Caco-2 (cell line): ENCODE data around the gene HPS5. TPM values are rescaled to one million over a fixed set of nuclear protein-coding genes. Genes with fewer than 3 reads are reported as not detected.

Source experiments
- BruUV-seq: library from RNA; stranded (reverse); fragments of 400-500 nt; replicated peaks from 2 replicates; lab custom pipeline; 2021; lab: Mats Ljungman, UMichigan
- CTCF ChIA-PET: fragments of 300-600 bp; sonication (Branson Sonifier 250); formaldehyde crosslinking; loops from one replicate; lab custom pipeline; 2022; ENCODE audit warnings: antibody characterized with exemption; lab: Charles Lee
- POLR2A ChIA-PET: fragments of 300-600 bp; sonication (Branson Sonifier 250); formaldehyde crosslinking; loops from one replicate; lab custom pipeline; 2022; ENCODE audit warnings: antibody characterized with exemption; lab: Charles Lee
- DNase-seq, 2 experiments: peaks; one replicate each; pipeline versions ENCODE4 v3.0.0 to v3.0.0-alpha.2; 2020 to 2022
- H3K27me3 ChIP-seq: replicated peaks from 2 replicates; pipeline ENCODE4 v1.6.0; 2011; ENCODE audit warnings: low read length; ENCODE audit not compliant: control insufficient read depth, insufficient read depth
- H3K36me3 ChIP-seq: 2 replicates; pipeline ENCODE4 v1.5.1; 2011; ENCODE audit warnings: low read length; ENCODE audit not compliant: control insufficient read depth, insufficient read depth
- H3K4me1 ChIP-seq: fragments of 250-450 bp; sonication (Bioruptor Pico); 2 replicates; pipeline ENCODE4 v1.5.1; 2020; ENCODE audit warnings: mild to moderate bottlenecking
- H3K4me3 ChIP-seq: 2 replicates; pipeline ENCODE4 v1.5.1; 2011; ENCODE audit warnings: low read depth, mild to moderate bottlenecking, control low read depth, low read length
- H3K9me3 ChIP-seq: fragments of 250-450 bp; sonication (Bioruptor Pico); 2 replicates; pipeline ENCODE4 v1.5.1; 2020; ENCODE audit warnings: mild to moderate bottlenecking, moderate library complexity
- H3K27ac Mint-ChIP-seq: one replicate; pipeline ENCODE4 v1.8.0; 2022; ENCODE audit warnings: mixed read lengths; ENCODE audit not compliant: unreplicated experiment
- H3K27me3 Mint-ChIP-seq: one replicate; pipeline ENCODE4 v1.8.0; 2022; ENCODE audit warnings: mixed read lengths; ENCODE audit not compliant: insufficient read depth, unreplicated experiment
- H3K36me3 Mint-ChIP-seq: one replicate; pipeline ENCODE4 v1.8.0; 2022; ENCODE audit warnings: mild to moderate bottlenecking, mixed read lengths; ENCODE audit not compliant: insufficient read depth, unreplicated experiment
- H3K4me1 Mint-ChIP-seq: one replicate; pipeline ENCODE4 v1.8.0; 2022; ENCODE audit warnings: low read depth, mixed read lengths; ENCODE audit not compliant: unreplicated experiment
- H3K4me3 Mint-ChIP-seq: one replicate; pipeline ENCODE4 v1.8.0; 2022; ENCODE audit warnings: mild to moderate bottlenecking, moderate library complexity, mixed read lengths; ENCODE audit not compliant: unreplicated experiment
- H3K9me3 Mint-ChIP-seq: one replicate; pipeline ENCODE4 v1.8.0; 2022; ENCODE audit warnings: mixed read lengths; ENCODE audit not compliant: unreplicated experiment
- CTCF ChIP-seq, 2 experiments: fragments of 200-600 bp in 1 of 2; IDR thresholded peaks; 1 replicate in 1 of 2; 2 replicates in 1 of 2; pipeline versions ENCODE4 v1.5.1 to v1.8.0; 2011 to 2022; ENCODE audit warnings: antibody characterized with exemption in 1 of 2, control low read depth in 1 of 2, inconsistent platforms in 1 of 2, low read depth in 1 of 2, low read length in 1 of 2, mild to moderate bottlenecking in 1 of 2, moderate library complexity in 1 of 2; ENCODE audit not compliant: insufficient read depth in 1 of 2, severe bottlenecking in 1 of 2, unreplicated experiment in 1 of 2
- intact Hi-C: fragments of 100-400 bp; cut with micrococcal nuclease; formaldehyde crosslinking; loops from one replicate; pipeline ENCODE4 v1.10.0; 2022; ENCODE audit not compliant: unreplicated experiment
- total RNA-seq: library from RNA; stranded (reverse); gene quantifications from 2 replicates; pipeline ENCODE4 v1.2.3, GENCODE V29; 2022

The HPS5 gene
- total RNA-seq, 1 experiment from 2014 or later, result 17.5 TPM

- no peak overlapping the region for H3K27ac Mint-ChIP-seq
Observed at GRCh38 chr11:18285841-18286240, 36.1 kb downstream of the HPS5 start.

GRCh38 chr11:18282626-18283025, 39.3 kb downstream of the HPS5 start:
- Mint-ChIP-seq H3K27ac (no peak overlapping the region), H3K36me3 (peaks cover 66% of the 10 kb centered on the region)
- no peak for TF ChIP-seq CTCF (IDR thresholded peaks at IDR 0.05; ENCODE audit: insufficient read depth in 1 of 2, low read depth in 1 of 2, low read length in 1 of 2, severe bottlenecking in 1 of 2, unreplicated experiment in 1 of 2)

More at GRCh38 chr11:18285841-18286240, 36.1 kb downstream of the HPS5 start:
- Mint-ChIP-seq H3K36me3 (peaks cover 57% of the 10 kb centered on the region), H3K27me3 (no peaks in the 10 kb centered on the region), H3K4me1 (no peaks in the 10 kb centered on the region), H3K4me3 (no peak overlapping the region), H3K9me3 (no peaks in the 10 kb centered on the region)
- ChIA-PET CTCF (no interaction called here), POLR2A (no interaction called here)
- no TSS peak for BruUV-seq
- Histone ChIP-seq H3K27me3 (no peaks in the 10 kb centered on the region), H3K4me1 (no peaks in the 10 kb centered on the region), H3K9me3 (no peaks in the 10 kb centered on the region), H3K4me3 (no peak overlapping the region), H3K36me3 (peaks cover 4% of the 10 kb centered on the region; the same call in 1 of the 2 replicates)
- DNase-seq, result no peak
- TF ChIP-seq CTCF (IDR thresholded peaks at IDR 0.05; ENCODE audit: insufficient read depth in 1 of 2, low read depth in 1 of 2, low read length in 1 of 2, severe bottlenecking in 1 of 2, unreplicated experiment in 1 of 2), result no peak
- intact Hi-C loops, result no loop called here

GRCh38 chr11:18280438-18281045, 41.4 kb downstream of the HPS5 start:
- peaks cover 3% of the 10 kb centered on the region; the same call in 1 of the 2 replicates for H3K36me3 ChIP-seq
- no peak overlapping the region for H3K27ac Mint-ChIP-seq
- H3K4me3 Mint-ChIP-seq, result no peak overlapping the region
- intact Hi-C loops, result no loop called here
- no peak for TF ChIP-seq CTCF (IDR thresholded peaks at IDR 0.05; ENCODE audit: insufficient read depth in 1 of 2, low read depth in 1 of 2, low read length in 1 of 2, severe bottlenecking in 1 of 2, unreplicated experiment in 1 of 2)
- H3K27me3 ChIP-seq, result no peaks in the 10 kb centered on the region
- ChIA-PET CTCF (no interaction called here), POLR2A (no interaction called here)
- BruUV-seq, result no TSS peak
- H3K9me3 Mint-ChIP-seq, result no peaks in the 10 kb centered on the region
- peaks cover 49% of the 10 kb centered on the region for H3K36me3 Mint-ChIP-seq
- H3K9me3 ChIP-seq, result no peaks in the 10 kb centered on the region
- no peak overlapping the region for H3K4me3 ChIP-seq
- no peaks in the 10 kb centered on the region for H3K4me1 ChIP-seq
- no peaks in the 10 kb centered on the region for H3K27me3 Mint-ChIP-seq
- no peaks in the 10 kb centered on the region for H3K4me1 Mint-ChIP-seq
- DNase-seq, result no peak

More at GRCh38 chr11:18282626-18283025, 39.3 kb downstream of the HPS5 start:
- peaks cover 3% of the 10 kb centered on the region; the same call in 1 of the 2 replicates for H3K36me3 ChIP-seq
- H3K4me3 Mint-ChIP-seq, result no peak overlapping the region
- ChIA-PET POLR2A (no interaction called here), CTCF (no interaction called here)
- no peaks in the 10 kb centered on the region for H3K4me1 ChIP-seq
- no peak overlapping the region for H3K4me3 ChIP-seq
- no peaks in the 10 kb centered on the region for H3K27me3 Mint-ChIP-seq
- H3K9me3 Mint-ChIP-seq, result no peaks in the 10 kb centered on the region
- H3K27me3 ChIP-seq, result no peaks in the 10 kb centered on the region
- H3K4me1 Mint-ChIP-seq, result no peaks in the 10 kb centered on the region
- intact Hi-C loops, result no loop called here
- no TSS peak for BruUV-seq
- no peak for DNase-seq
- H3K9me3 ChIP-seq, result no peaks in the 10 kb centered on the region
